ENCODE results near the gene CPNE4.

The CPNE4 gene

DNA sequence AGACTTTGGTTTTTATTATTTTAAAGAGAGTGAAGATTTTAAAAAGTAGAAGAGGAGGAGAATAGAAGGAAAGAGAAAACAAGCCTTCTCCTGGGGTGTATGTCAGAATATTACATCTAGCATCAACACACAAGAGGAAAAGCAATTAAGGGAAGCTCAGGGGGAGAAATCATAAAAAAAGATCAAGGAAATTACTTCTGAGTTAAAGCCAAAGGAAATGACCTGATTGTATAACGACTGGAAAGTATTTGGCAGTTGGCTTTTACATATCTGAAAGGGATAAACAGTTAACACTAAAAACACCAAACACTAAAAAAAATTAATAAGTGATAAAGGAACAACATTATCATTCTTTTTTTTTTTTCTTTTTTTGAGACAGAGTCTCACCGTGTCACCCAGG, 58.4 kb downstream of the CPNE4 start:
- no peaks in the 10 kb centered on the region for H3K9me3 ChIP-seq (ENCODE audit: control insufficient read depth, insufficient read depth, low read length)
- no peaks in the 10 kb centered on the region for H3K79me2 ChIP-seq (ENCODE audit: control insufficient read depth, low read length)
- no peaks in the 10 kb centered on the region for H3K36me3 ChIP-seq (ENCODE audit: control insufficient read depth, low read length)
- H3F3A ChIP-seq (ENCODE audit: control insufficient read depth, insufficient read depth) = no peaks in the 10 kb centered on the region
- H3K4me3 ChIP-seq (ENCODE audit: low read length) = no peak overlapping the region
- no peaks in the 10 kb centered on the region for H4K20me1 ChIP-seq (ENCODE audit: control insufficient read depth, insufficient read depth, low read depth, low read length)
- H3K4me1 ChIP-seq (ENCODE audit: control insufficient read depth, low read length) = no peaks in the 10 kb centered on the region
- H3K9me2 ChIP-seq (replicated peaks; ENCODE audit: control insufficient read depth, low read length) = no peaks in the 10 kb centered on the region
- no peak overlapping the region for H3K27ac ChIP-seq (ENCODE audit: low read depth, low read length)
- no peak overlapping the region for H3K4me2 ChIP-seq (ENCODE audit: low read length)
- TF ChIP-seq EZH2phosphoT487 (IDR thresholded peaks at IDR 0.05; ENCODE audit: borderline replicate concordance, low read length) = no peak
- TF ChIP-seq CTCF (IDR thresholded peaks at IDR 0.05; ENCODE audit: low read depth, low read length, poor library complexity, severe bottlenecking) = no peak
- no peaks in the 10 kb centered on the region for H3K27me3 ChIP-seq (ENCODE audit: control insufficient read depth, low read length)

DNA sequence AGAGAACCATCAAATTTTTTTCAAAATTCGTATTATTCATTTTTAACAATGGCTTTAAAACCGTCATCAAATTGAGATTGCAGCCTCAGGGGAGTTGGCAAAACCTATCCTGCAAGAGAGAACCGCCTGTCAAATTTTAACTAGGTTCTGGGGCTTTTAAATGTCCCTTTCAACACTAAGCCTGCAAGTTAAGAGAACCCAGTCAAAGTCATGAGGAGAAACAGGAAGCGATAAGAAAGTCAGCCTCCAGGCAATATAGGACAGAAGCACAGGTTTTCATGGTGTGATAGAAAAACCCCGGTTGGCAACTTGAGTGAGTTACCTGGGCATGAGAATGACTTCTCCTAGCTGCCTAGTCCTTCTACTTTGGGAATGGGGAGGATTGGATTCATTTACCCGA, 59.8 kb downstream of the CPNE4 start:
- Histone ChIP-seq H3K9me2 (replicated peaks; ENCODE audit: control insufficient read depth, low read length) (no peaks in the 10 kb centered on the region), H3K4me1 (ENCODE audit: control insufficient read depth, low read length) (no peaks in the 10 kb centered on the region), H3F3A (ENCODE audit: control insufficient read depth, insufficient read depth) (no peaks in the 10 kb centered on the region), H4K20me1 (ENCODE audit: control insufficient read depth, insufficient read depth, low read depth, low read length) (no peaks in the 10 kb centered on the region), H3K79me2 (ENCODE audit: control insufficient read depth, low read length) (no peaks in the 10 kb centered on the region), H3K36me3 (ENCODE audit: control insufficient read depth, low read length) (no peaks in the 10 kb centered on the region), H3K9me3 (ENCODE audit: control insufficient read depth, insufficient read depth, low read length) (no peaks in the 10 kb centered on the region), H3K27ac (ENCODE audit: low read depth, low read length) (no peak overlapping the region), H3K27me3 (ENCODE audit: control insufficient read depth, low read length) (no peaks in the 10 kb centered on the region), H3K4me3 (ENCODE audit: low read length) (no peak overlapping the region), H3K4me2 (ENCODE audit: low read length) (no peak overlapping the region)
- TF ChIP-seq EZH2phosphoT487 (IDR thresholded peaks at IDR 0.05; ENCODE audit: borderline replicate concordance, low read length) (no peak), CTCF (IDR thresholded peaks at IDR 0.05; ENCODE audit: low read depth, low read length, poor library complexity, severe bottlenecking) (no peak)

DNA sequence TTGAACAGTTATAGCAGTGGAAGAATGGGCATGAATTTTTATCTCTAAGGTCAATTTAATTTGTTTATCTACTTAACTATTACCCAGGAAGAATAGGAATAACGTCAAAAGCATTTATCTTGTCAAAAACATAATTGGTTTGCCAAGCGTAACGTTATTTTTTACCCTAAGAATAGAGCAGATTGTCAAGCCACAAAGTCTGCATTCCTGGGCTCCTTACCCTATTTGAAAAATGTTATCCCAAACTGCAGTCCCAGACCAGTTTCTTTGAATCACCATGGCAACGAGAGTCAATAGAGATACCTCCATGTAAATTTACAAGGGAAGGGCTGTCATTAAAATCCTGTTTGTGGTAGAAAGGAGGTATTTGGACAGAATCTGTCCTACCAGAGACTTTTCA, 61.1 kb downstream of the CPNE4 start:
- no peaks in the 10 kb centered on the region for H3K9me2 ChIP-seq (replicated peaks; ENCODE audit: control insufficient read depth, low read length)
- H3K9me3 ChIP-seq (ENCODE audit: control insufficient read depth, insufficient read depth, low read length) = no peaks in the 10 kb centered on the region
- no peaks in the 10 kb centered on the region for H3K27me3 ChIP-seq (ENCODE audit: control insufficient read depth, low read length)
- no peaks in the 10 kb centered on the region for H3K36me3 ChIP-seq (ENCODE audit: control insufficient read depth, low read length)
- H3K4me1 ChIP-seq (ENCODE audit: control insufficient read depth, low read length) = no peaks in the 10 kb centered on the region
- no peak overlapping the region for H3K4me2 ChIP-seq (ENCODE audit: low read length)
- H4K20me1 ChIP-seq (ENCODE audit: control insufficient read depth, insufficient read depth, low read depth, low read length) = no peaks in the 10 kb centered on the region
- no peaks in the 10 kb centered on the region for H3K79me2 ChIP-seq (ENCODE audit: control insufficient read depth, low read length)
- no peak for TF ChIP-seq EZH2phosphoT487 (IDR thresholded peaks at IDR 0.05; ENCODE audit: borderline replicate concordance, low read length)
- TF ChIP-seq CTCF (IDR thresholded peaks at IDR 0.05; ENCODE audit: low read depth, low read length, poor library complexity, severe bottlenecking) = no peak
- no peak overlapping the region for H3K27ac ChIP-seq (ENCODE audit: low read depth, low read length)
- no peaks in the 10 kb centered on the region for H3F3A ChIP-seq (ENCODE audit: control insufficient read depth, insufficient read depth)
- H3K4me3 ChIP-seq (ENCODE audit: low read length) = no peak overlapping the region

DNA sequence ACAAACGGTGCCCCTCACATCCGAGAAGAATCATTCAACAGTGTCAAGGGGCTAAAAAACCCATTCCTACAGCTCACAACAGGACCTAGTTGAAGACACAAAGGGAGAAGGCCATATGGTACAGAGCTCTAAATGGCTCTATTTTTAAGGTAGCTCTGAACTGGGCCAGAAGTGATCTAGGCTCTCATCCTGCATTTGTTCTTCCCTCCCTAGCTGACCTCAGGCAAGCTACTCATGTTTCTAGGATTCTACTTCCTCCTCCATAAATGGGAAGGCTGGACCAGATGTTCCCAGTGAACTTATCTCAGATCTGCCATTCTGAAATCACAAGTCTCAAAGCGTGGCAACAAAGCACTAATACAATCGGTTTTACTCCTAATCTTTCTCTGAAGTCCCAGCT, 62.3 kb downstream of the CPNE4 start:
- Histone ChIP-seq H3K9me2 (replicated peaks; ENCODE audit: control insufficient read depth, low read length) (no peaks in the 10 kb centered on the region), H3F3A (ENCODE audit: control insufficient read depth, insufficient read depth) (no peaks in the 10 kb centered on the region), H3K4me3 (ENCODE audit: low read length) (no peak overlapping the region), H3K27ac (ENCODE audit: low read depth, low read length) (no peak overlapping the region), H3K36me3 (ENCODE audit: control insufficient read depth, low read length) (no peaks in the 10 kb centered on the region), H3K79me2 (ENCODE audit: control insufficient read depth, low read length) (no peaks in the 10 kb centered on the region), H3K4me1 (ENCODE audit: control insufficient read depth, low read length) (no peaks in the 10 kb centered on the region), H3K4me2 (ENCODE audit: low read length) (no peak overlapping the region), H4K20me1 (ENCODE audit: control insufficient read depth, insufficient read depth, low read depth, low read length) (no peaks in the 10 kb centered on the region), H3K9me3 (ENCODE audit: control insufficient read depth, insufficient read depth, low read length) (no peaks in the 10 kb centered on the region), H3K27me3 (ENCODE audit: control insufficient read depth, low read length) (no peaks in the 10 kb centered on the region)
- TF ChIP-seq EZH2phosphoT487 (IDR thresholded peaks at IDR 0.05; ENCODE audit: borderline replicate concordance, low read length) (no peak), CTCF (IDR thresholded peaks at IDR 0.05; ENCODE audit: low read depth, low read length, poor library complexity, severe bottlenecking) (no peak)

Measured in DOHH2 (cell line).